NCI-H446 treated with DMSO at 0.1 percent for 48 hours (cell line): ENCODE measurements around the gene WFDC1.

Experiments
- DNase-seq: peaks from one replicate; lab custom pipeline; 2025; lab: John Stamatoyannopoulos, UW

The WFDC1 gene

GRCh38 chr16:84294531-84295142 lies at the start of gene WFDC1:
WFDC1 (plus strand) TSS chr16:84294878; CDS start chr16:84294972, 94 bp downstream.
- DNase-seq: no peak

GRCh38 chr16:84245956-84246678 lies 48.6 kb upstream of the WFDC1 start:
- no peak for DNase-seq

GRCh38 chr16:84246679-84247077 lies 48.0 kb upstream of the WFDC1 start:
- DNase-seq: no peak

GRCh38 chr16:84247331-84247730 lies 47.3 kb upstream of the WFDC1 start:
- DNase-seq: no peak

- no peak for DNase-seq
Observed at GRCh38 chr16:84247844-84248243, 46.8 kb upstream of the WFDC1 start.

GRCh38 chr16:84252184-84252583 lies 42.5 kb upstream of the WFDC1 start:
- DNase-seq: no peak

GRCh38 chr16:84253173-84253572 lies 41.5 kb upstream of the WFDC1 start:
- DNase-seq: no peak

- DNase-seq: no peak
Observed at GRCh38 chr16:84254062-84254461, 40.6 kb upstream of the WFDC1 start.

GRCh38 chr16:84255050-84255810 lies 39.4 kb upstream of the WFDC1 start:
- no peak for DNase-seq

- no peak for DNase-seq
Observed at GRCh38 chr16:84258266-84258665, 36.4 kb upstream of the WFDC1 start.

- no peak for DNase-seq
Observed at GRCh38 chr16:84259691-84260090, 35.0 kb upstream of the WFDC1 start.

GRCh38 chr16:84260766-84261554 lies 33.7 kb upstream of the WFDC1 start:
- DNase-seq: no peak

- DNase-seq: no peak
Observed at GRCh38 chr16:84262031-84262430, 32.6 kb upstream of the WFDC1 start.

GRCh38 chr16:84262939-84263338 lies 31.7 kb upstream of the WFDC1 start:
- no peak for DNase-seq

- no peak for DNase-seq
Observed at GRCh38 chr16:84266451-84266850, 28.2 kb upstream of the WFDC1 start.

- DNase-seq: no peak
Observed at GRCh38 chr16:84267380-84267779, 27.3 kb upstream of the WFDC1 start.

GRCh38 chr16:84268291-84269040 lies 26.2 kb upstream of the WFDC1 start:
- DNase-seq: no peak

- DNase-seq: no peak
Observed at GRCh38 chr16:84270071-84270470, 24.6 kb upstream of the WFDC1 start.

GRCh38 chr16:84270531-84270930 lies 24.1 kb upstream of the WFDC1 start:
- DNase-seq: no peak

- no peak for DNase-seq
Observed at GRCh38 chr16:84271037-84271436, 23.6 kb upstream of the WFDC1 start.

GRCh38 chr16:84271866-84272265 lies 22.8 kb upstream of the WFDC1 start:
- no peak for DNase-seq
